Naive B cell (primary cell): Measurements from ENCODE around the gene DPYSL5. TPM values are rescaled to one million over a fixed set of nuclear protein-coding genes. Genes with fewer than 3 reads are reported as not detected.

Experiments
- polyA plus RNA-seq, 6 donors: library from polyadenylated mRNA; unstranded; fragments of 300-500 nt; fragmentation: Illumina TruSeq; gene quantifications; one replicate each; pipeline ENCODE4 v1.2.3, GENCODE V29; 2021; ENCODE audit warnings: low read depth in 6 of 6

DPYSL5 gene
- polyA plus RNA-seq, 6 donors from 2014 or later = not detected

Other genes starting within 250 kb of the DPYSL5 start
- gene CIB4, start 206.8 kb upstream of the DPYSL5 start, polyA plus RNA-seq = not detected
- not detected for gene KCNK3, start 155.4 kb upstream of the DPYSL5 start, polyA plus RNA-seq
- gene SLC35F6, start 83.8 kb upstream of the DPYSL5 start, polyA plus RNA-seq = 1 to 10 TPM; 1.3 to 5.7 (median 4.8) TPM
- gene CENPA, start 62.1 kb upstream of the DPYSL5 start, polyA plus RNA-seq = not detected
- gene MAPRE3, start 122.5 kb downstream of the DPYSL5 start, polyA plus RNA-seq = 1 to 10 TPM; 1.2 to 4.2 (median 1.4) TPM
- gene TMEM214, start 184.8 kb downstream of the DPYSL5 start, polyA plus RNA-seq = 10 to 100 TPM; 16.6 to 32.9 (median 24.6) TPM
- 10 to 100 TPM in 3 of 6 donors, 1 to 10 TPM in 3; 7.8 to 11.6 (median 10.1) TPM for gene AGBL5, start 203.5 kb downstream of the DPYSL5 start, polyA plus RNA-seq
- 100 to 1,000 TPM; 594 to 733 (median 606) TPM for gene OST4, start 223.5 kb downstream of the DPYSL5 start, polyA plus RNA-seq
- 1 to 10 TPM in 2 of 6 donors, under 1 TPM in 4; 0.28 to 1.1 (median 0.77) TPM for gene EMILIN1, start 230.5 kb downstream of the DPYSL5 start, polyA plus RNA-seq
- gene KHK, start 238.6 kb downstream of the DPYSL5 start, polyA plus RNA-seq = 1 to 10 TPM; 3.3 to 8.9 (median 5.6) TPM